ENCODE measurements around the gene RNF166.

The RNF166 gene

DNA sequence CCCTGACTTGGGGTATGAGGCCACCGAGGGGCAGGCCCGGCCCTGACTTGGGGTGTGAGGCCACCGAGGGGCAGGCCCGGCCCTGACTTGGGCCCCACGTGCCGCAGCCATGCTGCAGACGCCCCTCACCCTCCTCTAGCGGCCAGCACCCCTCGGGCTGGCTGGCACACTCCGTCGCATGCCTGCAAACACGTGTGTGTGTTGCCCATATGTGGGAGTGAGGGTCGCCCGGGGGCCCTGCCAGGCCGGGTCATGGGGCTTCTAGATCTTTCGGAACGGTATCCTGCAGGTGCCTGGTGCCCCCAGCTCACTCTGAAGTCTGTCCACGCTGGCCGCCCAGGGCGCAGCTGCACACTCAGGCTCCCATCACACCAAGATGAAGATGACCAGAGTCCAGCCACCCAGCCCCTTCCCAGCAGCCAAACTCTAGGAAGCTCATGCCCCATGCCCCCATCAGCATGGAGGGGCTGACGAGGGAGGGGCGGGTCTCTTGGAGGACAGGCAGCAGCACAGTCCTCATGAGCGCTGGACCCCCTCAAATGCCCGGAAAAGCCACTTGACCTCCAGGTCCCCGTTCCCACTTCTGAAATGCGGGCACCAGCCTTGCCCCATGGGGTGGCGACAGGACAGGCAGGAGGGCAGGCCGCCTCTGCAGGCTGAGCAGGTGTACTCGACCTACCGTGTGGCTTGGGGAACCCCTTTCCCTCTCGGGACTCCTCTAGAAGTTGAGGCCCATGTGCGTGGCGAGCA, 33.9 kb upstream of the RNF166 start:
- ChIA-PET POLR2A (interaction anchor here (0.5 kb wide), 1 partner anchor 8 kb away, joined by 4 read pairs; no protein-coding TSS in a partner anchor), CTCF (interaction anchor here (0.7 to 25.4 kb wide), 7 partner anchors 22 to 427 kb away, joined by 3 to 544 read pairs (median 4); partner anchors contain the start of gene PIEZO1)
- no peak for DNase-seq (ENCODE audit: low read depth, low spot score)
- TF ChIP-seq CTCF (IDR thresholded peaks at IDR 0.05; ENCODE audit: insufficient read depth, low read length, missing control alignments) = no peak
- H3K4me3 ChIP-seq (ENCODE audit: low read depth, low read length) = no peak overlapping the region

DNA sequence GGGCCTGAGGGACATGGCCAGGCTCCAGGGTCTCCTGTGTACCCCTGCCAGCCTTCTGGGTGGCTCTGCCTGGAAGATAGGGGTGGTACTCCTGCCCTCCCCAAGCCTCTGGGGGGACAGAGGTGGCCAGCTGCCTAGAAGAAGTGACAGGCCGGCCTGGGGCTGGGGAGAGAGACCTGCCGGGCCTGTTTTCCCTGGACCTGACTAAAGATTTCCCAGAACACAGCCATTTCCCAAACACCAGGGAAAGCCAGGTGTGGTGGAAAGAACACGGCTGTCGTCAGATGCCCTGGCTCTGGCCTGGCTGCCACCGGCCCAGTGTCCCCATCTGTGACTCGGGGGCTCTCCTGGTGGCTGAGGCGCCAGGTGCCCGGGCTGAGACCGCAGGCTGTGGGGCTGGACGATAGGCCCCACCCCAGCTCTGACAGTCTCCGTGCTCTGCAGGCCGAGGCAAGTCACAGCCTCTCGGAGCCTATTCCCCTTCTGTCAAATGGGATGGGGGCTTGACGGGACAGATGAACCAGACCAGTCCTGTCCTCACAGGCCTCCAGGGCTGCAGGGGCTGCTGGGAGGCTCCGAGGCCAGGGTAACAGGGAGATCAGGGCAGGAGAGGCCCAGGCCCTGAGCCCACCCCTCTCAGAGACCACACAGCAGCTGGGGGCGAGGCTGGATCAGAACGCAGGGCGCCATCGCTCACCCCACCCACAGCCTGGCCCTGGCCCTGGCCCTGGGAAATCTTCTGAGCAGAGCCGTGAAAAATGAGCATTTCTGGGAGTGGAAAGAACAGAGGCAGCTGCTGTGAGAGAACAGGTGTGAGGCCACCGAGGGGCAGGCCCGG, 33.1 kb upstream of the RNF166 start:
- CTCF ChIA-PET = interaction anchor here (1.0 to 25.4 kb wide), 7 partner anchors 8 to 428 kb away, joined by 3 to 544 read pairs (median 5); partner anchors contain the start of gene PIEZO1
- POLR2A ChIA-PET = interaction anchor here (0.5 kb wide), 1 partner anchor 9 kb away, joined by 4 read pairs; no protein-coding TSS in a partner anchor
- DNase-seq (ENCODE audit: low read depth, low spot score) = no peak
- TF ChIP-seq CTCF (IDR thresholded peaks at IDR 0.05; ENCODE audit: insufficient read depth, low read length, missing control alignments) = no peak
- H3K4me3 ChIP-seq (ENCODE audit: low read depth, low read length) = no peak overlapping the region

DNA sequence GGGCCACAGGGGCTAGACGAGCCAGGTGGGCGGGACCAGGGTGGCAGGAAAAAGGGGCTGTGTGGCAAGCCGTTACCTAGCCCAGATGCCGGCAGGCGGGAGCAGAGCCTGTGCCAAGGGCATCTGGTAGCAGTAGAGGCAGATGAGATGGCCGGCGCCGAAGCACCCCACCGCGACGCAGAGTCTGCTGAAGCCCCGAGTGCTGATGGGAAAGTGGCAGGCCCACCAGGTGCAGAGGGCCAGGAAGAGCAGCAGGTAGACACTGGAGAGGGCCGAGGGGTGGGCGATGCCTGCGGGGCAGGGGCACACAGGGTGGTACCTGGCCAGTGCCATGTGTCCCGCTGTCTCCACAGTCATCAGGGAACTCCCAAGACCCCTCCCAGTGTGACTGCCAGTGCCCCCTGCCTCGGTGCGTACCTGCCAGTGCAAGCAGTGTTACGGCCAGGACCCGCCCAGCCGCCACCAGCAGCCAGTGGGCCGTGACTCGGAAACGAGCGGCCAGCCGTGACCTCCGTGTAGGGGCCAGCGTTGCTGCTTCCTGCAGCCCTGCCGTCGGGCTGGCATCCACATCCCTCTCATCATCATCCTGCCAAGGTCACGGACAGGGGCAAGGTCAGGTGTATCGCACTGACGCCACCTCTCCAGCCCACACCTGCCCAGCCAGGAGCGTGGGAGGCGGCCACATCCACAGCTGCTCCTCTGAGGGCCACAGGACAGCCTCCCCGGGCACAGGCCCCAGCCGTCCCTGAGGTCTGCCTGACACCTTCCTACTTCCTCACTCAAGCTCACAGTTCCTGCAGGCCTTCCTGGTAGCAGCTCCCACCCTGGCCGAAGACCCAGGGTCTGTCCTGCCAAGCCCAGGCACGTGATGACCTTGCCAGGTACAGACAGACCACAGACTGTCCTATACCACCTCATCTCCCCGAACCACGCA, 32.2 kb upstream of the RNF166 start:
- POLR2A ChIA-PET = interaction anchor here (1.0 kb wide), 1 partner anchor 47 kb away, joined by 7 read pairs; the partner anchor contains the start of gene PIEZO1
- CTCF ChIA-PET = interaction anchor here (0.8 to 25.4 kb wide), 20 partner anchors 8 to 480 kb away, joined by 3 to 544 read pairs (median 11); partner anchors contain the start of genes CDT1, CTU2, GALNS and PIEZO1
- DNase-seq (ENCODE audit: low read depth, low spot score) = no peak
- TF ChIP-seq CTCF (IDR thresholded peaks at IDR 0.05; ENCODE audit: insufficient read depth, low read length, missing control alignments) = no peak
- H3K4me3 ChIP-seq (ENCODE audit: low read depth, low read length) = no peak overlapping the region

GRCh38 chr16:88737298-88738150, 31.3 kb upstream of the RNF166 start:
- peak; percentile 95 for TF ChIP-seq CTCF (IDR thresholded peaks at IDR 0.05; ENCODE audit: insufficient read depth, low read length, missing control alignments)
- POLR2A ChIA-PET = interaction anchor here (1.0 kb wide), 1 partner anchor 48 kb away, joined by 7 read pairs; the partner anchor contains the start of gene PIEZO1
- no peak for DNase-seq (ENCODE audit: low read depth, low spot score)
- H3K4me3 ChIP-seq (ENCODE audit: low read depth, low read length) = no peak overlapping the region
- CTCF ChIA-PET = interaction anchor here (0.5 to 25.4 kb wide), 35 partner anchors 9 to 481 kb away, joined by 3 to 544 read pairs (median 5); partner anchors contain the start of genes APRT, CDH15, CDT1 and CTU2

- ChIA-PET POLR2A (no interaction called here), CTCF (interaction anchor here (0.9 to 25.4 kb wide), 23 partner anchors 10 to 477 kb away, joined by 3 to 544 read pairs (median 10); partner anchors contain the start of genes APRT, CDT1, CTU2 and GALNS)
- TF ChIP-seq CTCF (IDR thresholded peaks at IDR 0.05; ENCODE audit: insufficient read depth, low read length, missing control alignments) = no peak
Observed at GRCh38 chr16:88736496-88736895, 30.3 kb upstream of the RNF166 start.

More at GRCh38 chr16:88736496-88736895, 30.3 kb upstream of the RNF166 start:
- no peak overlapping the region for H3K4me3 ChIP-seq (ENCODE audit: low read depth, low read length)
- DNase-seq (ENCODE audit: low read depth, low spot score) = no peak

All from AG04449 (cell line).